ENCODE results near the gene CCDC32. TPM values are rescaled to one million over a fixed set of nuclear protein-coding genes. Genes with fewer than 3 reads are reported as not detected.

Gene CCDC32
- total RNA-seq, 1 donor from 2014 or later = 16.4 TPM

- peak in 1 of 2 donors; percentile 30 for DNase-seq (ENCODE audit: low spot score in 2 of 2)
- Histone ChIP-seq H3K36me3 (peaks cover 0 to 4% of the 10 kb centered on the region in 2 donors), H3K9me3 (no peaks in the 10 kb centered on the region), H3K27ac (no peak overlapping the region), H3K4me1 (peaks cover 2 to 3% of the 10 kb centered on the region in 2 donors), H3K27me3 (no peaks in the 10 kb centered on the region), H3K4me3 (no peak overlapping the region)
- intact Hi-C loops (cut with DNase I) = no loop called here
- TF ChIP-seq, protein P1, sequence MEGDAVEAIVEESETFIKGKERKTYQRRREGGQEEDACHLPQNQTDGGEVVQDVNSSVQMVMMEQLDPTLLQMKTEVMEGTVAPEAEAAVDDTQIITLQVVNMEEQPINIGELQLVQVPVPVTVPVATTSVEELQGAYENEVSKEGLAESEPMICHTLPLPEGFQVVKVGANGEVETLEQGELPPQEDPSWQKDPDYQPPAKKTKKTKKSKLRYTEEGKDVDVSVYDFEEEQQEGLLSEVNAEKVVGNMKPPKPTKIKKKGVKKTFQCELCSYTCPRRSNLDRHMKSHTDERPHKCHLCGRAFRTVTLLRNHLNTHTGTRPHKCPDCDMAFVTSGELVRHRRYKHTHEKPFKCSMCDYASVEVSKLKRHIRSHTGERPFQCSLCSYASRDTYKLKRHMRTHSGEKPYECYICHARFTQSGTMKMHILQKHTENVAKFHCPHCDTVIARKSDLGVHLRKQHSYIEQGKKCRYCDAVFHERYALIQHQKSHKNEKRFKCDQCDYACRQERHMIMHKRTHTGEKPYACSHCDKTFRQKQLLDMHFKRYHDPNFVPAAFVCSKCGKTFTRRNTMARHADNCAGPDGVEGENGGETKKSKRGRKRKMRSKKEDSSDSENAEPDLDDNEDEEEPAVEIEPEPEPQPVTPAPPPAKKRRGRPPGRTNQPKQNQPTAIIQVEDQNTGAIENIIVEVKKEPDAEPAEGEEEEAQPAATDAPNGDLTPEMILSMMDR (IDR thresholded peaks at IDR 0.05) = no peak
These were observed 19.4 kb downstream of the CCDC32 start for GRCh38 chr15:40545457-40545856.

GRCh38 chr15:40543631-40544294 is 21.1 kb downstream of the CCDC32 start:
- Histone ChIP-seq H3K4me1 (no peaks in the 10 kb centered on the region), H3K36me3 (peaks cover 0 to 9% of the 10 kb centered on the region in 2 donors), H3K4me3 (no peak overlapping the region), H3K27ac (no peak overlapping the region), H3K9me3 (no peaks in the 10 kb centered on the region), H3K27me3 (no peaks in the 10 kb centered on the region)
- intact Hi-C loops (cut with DNase I) = no loop called here
- peak in 1 of 2 donors; percentile 33 for DNase-seq (ENCODE audit: low spot score in 2 of 2)
- TF ChIP-seq, protein P1 (IDR thresholded peaks at IDR 0.05) = no peak

DNA sequence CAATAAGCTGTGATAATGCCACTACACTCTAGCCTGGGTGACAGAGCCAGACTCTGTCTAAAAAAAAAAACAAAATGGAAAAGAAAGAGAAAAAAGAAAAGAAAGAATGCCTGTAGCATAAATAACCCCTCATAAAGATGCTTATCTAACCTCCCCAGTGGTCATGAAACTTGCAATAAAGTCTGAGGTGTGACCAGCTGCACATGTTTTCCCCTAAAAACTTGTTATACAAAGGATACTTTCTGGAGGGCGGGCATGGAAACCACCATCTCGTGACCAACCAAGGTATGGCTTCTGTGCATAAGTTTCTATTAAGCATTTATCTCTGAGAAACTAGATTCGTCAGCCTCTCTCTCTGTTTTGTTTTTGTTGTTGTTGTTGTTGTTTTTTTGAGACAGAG is 21.8 kb downstream of the CCDC32 start:
- no peaks in the 10 kb centered on the region for H3K4me1 ChIP-seq
- no peaks in the 10 kb centered on the region for H3K27me3 ChIP-seq
- H3K36me3 ChIP-seq = peaks cover 0 to 9% of the 10 kb centered on the region in 2 donors
- H3K4me3 ChIP-seq = no peak overlapping the region
- DNase-seq (ENCODE audit: low spot score in 2 of 2) = peak in 1 of 2 donors; percentile 4
- no peak overlapping the region for H3K27ac ChIP-seq
- H3K9me3 ChIP-seq = no peaks in the 10 kb centered on the region
- TF ChIP-seq, protein P1 (IDR thresholded peaks at IDR 0.05) = no peak
- intact Hi-C loops (cut with DNase I) = no loop called here

DNA sequence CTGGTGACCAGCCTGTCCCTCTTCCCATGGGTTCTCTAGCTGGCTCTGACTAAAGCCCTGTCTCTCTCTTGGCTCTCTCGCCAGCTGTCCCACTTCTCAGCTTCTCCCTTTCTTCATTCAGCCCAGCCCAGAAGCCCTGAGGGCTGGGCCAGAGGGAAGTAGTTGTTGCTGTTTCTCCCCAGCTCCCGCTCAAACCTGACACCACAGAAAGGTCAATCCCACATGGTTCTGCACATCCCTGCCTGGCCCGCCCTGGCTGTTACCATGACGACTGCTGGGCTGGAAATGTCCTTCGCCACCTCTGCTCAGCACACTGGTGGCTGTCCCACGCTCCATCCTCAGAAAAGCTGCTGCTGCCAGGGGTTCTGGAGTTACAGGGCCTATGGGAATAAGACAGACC is 25.9 kb downstream of the CCDC32 start:
- Histone ChIP-seq H3K36me3 (peaks cover 0 to 11% of the 10 kb centered on the region in 2 donors), H3K27ac (no peak overlapping the region), H3K4me1 (no peaks in the 10 kb centered on the region), H3K27me3 (no peaks in the 10 kb centered on the region), H3K4me3 (no peak overlapping the region), H3K9me3 (no peaks in the 10 kb centered on the region)
- intact Hi-C loops (cut with DNase I) = no loop called here
- DNase-seq (ENCODE audit: low spot score in 2 of 2) = no peak
- TF ChIP-seq, protein P1 (IDR thresholded peaks at IDR 0.05) = no peak

DNA sequence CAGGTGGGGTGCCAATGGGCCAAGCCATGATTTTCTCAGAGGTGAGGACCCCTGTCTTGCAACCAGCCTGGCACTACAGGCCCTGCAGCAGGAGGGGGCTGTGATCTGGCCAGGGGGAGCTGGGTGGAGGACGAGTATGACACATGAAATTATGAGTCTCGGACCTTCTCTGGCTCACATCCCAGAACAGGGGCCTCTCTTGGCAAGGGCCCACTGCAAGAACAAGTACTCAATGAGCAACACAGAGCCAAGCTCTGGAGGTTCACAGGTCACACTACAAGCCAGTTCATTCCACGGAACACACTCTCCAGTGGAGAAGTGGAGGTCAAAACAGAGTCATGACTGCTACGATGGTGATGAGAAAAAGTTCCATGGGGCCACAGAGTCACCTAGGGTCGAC is 28.3 kb downstream of the CCDC32 start:
- no peaks in the 10 kb centered on the region for H3K27me3 ChIP-seq
- no peaks in the 10 kb centered on the region for H3K9me3 ChIP-seq
- intact Hi-C loops (cut with DNase I) = no loop called here
- peaks cover 0 to 11% of the 10 kb centered on the region in 2 donors for H3K36me3 ChIP-seq
- no peak overlapping the region for H3K27ac ChIP-seq
- TF ChIP-seq, protein P1 (IDR thresholded peaks at IDR 0.05) = no peak
- no peak for DNase-seq (ENCODE audit: low spot score in 2 of 2)
- H3K4me3 ChIP-seq = no peak overlapping the region
- no peaks in the 10 kb centered on the region for H3K4me1 ChIP-seq
